Stimulated activated effector memory CD8-positive, alpha-beta T cell treated with anti-CD3 and anti-CD28 coated beads, Interleukin-12 subunit alpha, Interleukin-12 subunit beta, amount 100 ng/mL, for 72 hours (primary cell): Measurements from ENCODE around the gene AADACL4.

Experiments
- ATAC-seq: fragments of 150-1000 bp; cut with Tn5 transposase; 2 replicates; pipeline ENCODE4 v1.10.0; 2021
- DNase-seq, 2 donors: peaks; one replicate each; pipeline ENCODE4 v3.0.0; 2021 to 2022; ENCODE audit warnings: low spot score in 2 of 2
- H3K27ac Mint-ChIP-seq: one replicate; pipeline ENCODE4 v1.8.0; 2022; ENCODE audit warnings: mild to moderate bottlenecking, mixed read lengths
- H3K36me3 Mint-ChIP-seq: one replicate; pipeline ENCODE4 v1.8.0; 2022; ENCODE audit warnings: mild to moderate bottlenecking, mixed read lengths
- H3K4me1 Mint-ChIP-seq: one replicate; pipeline ENCODE4 v1.8.0; 2022; ENCODE audit warnings: mixed read lengths
- H3K4me3 Mint-ChIP-seq: one replicate; pipeline ENCODE4 v1.8.0; 2022; ENCODE audit warnings: mild to moderate bottlenecking, mixed read lengths
- H3K9me3 Mint-ChIP-seq: one replicate; pipeline ENCODE4 v1.8.0; 2022; ENCODE audit warnings: mixed read lengths

The AADACL4 gene

DNA sequence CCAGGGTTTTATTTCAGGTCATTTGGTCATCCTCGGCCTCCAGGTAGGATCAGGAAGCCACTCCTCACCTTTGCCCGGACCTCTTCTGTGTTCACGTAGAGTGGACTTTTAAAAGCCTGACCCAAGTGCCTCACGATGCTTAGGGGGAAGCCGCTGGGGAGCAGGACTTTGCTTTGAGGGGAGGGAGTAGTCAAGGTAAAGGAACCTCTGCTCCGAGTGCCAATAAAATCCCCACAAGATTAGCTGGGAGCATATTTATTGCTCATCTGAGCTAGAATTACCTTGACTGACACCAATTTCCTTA is 25.3 kb upstream of the AADACL4 start:
- Mint-ChIP-seq H3K4me1 (peaks cover 72% of the 10 kb centered on the region), H3K27ac (peak overlapping the region; percentile 96), H3K36me3 (peaks cover 63% of the 10 kb centered on the region), H3K9me3 (no peaks in the 10 kb centered on the region), H3K4me3 (peak overlapping the region; percentile 98)
- ATAC-seq = no peak
- DNase-seq = no peak

GRCh38 chr1:12618965-12619791 is 24.7 kb upstream of the AADACL4 start:
- Mint-ChIP-seq H3K36me3 (peaks cover 58% of the 10 kb centered on the region), H3K27ac (peak overlapping the region; percentile 96), H3K4me3 (peak overlapping the region; percentile 98), H3K9me3 (no peaks in the 10 kb centered on the region), H3K4me1 (peaks cover 69% of the 10 kb centered on the region)
- DNase-seq (peak; percentile 41 to 84), ATAC-seq (peak; percentile 65)

DNA sequence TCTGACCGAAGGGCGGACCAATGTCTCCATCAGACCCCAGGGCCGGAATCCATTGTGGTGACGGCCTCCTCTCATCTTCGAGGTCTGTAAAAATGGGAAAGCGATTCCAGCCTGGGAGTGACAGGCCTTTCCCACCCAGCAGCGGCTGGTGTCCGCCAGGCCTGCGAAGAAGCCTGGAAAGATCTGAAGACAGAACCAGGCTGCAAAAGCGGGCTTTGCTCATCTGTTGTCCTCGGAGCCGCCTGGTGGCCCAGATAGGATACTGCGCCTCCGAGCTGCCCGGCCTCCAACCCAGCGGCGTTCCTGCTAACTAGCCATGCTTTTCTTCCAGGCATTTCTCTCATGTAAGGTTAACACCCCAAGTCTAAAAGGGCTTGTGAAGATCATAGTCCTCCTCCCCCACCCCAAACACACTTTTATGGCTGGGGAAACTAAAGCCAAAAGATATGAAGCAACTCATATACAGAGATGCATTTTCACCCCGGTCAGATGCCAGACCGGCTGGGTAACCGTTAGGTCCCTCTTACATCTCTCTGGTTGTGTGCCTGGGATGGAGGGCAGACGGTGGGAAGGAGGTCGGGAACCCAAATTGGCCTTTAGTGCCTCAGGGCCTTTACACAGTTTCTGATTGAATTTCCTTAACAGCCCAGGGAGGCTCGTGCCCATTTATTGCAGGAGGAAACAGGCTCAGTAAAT is 23.9 kb upstream of the AADACL4 start:
- Mint-ChIP-seq H3K9me3 (no peaks in the 10 kb centered on the region), H3K4me1 (peaks cover 63% of the 10 kb centered on the region), H3K36me3 (peaks cover 50% of the 10 kb centered on the region), H3K27ac (peak overlapping the region; percentile 96), H3K4me3 (peak overlapping the region; percentile 98)
- ATAC-seq (peak; percentile 69), DNase-seq (peak; percentile 75 to 88)

GRCh38 chr1:12620488-12620865 is 23.4 kb upstream of the AADACL4 start:
- Mint-ChIP-seq H3K4me1 (peaks cover 58% of the 10 kb centered on the region), H3K4me3 (peak overlapping the region; percentile 98), H3K9me3 (no peaks in the 10 kb centered on the region), H3K36me3 (peaks cover 45% of the 10 kb centered on the region), H3K27ac (peak overlapping the region; percentile 96)
- ATAC-seq (peak; percentile 36), DNase-seq (peak; percentile 26 to 72)

- Mint-ChIP-seq H3K4me1 (peaks cover 53% of the 10 kb centered on the region), H3K4me3 (peak overlapping the region; percentile 98), H3K27ac (peak overlapping the region; percentile 96), H3K9me3 (no peaks in the 10 kb centered on the region), H3K36me3 (peaks cover 40% of the 10 kb centered on the region)
- no peak for ATAC-seq
- no peak for DNase-seq
Measured at GRCh38 chr1:12620931-12621330, 23.0 kb upstream of the AADACL4 start.

DNA sequence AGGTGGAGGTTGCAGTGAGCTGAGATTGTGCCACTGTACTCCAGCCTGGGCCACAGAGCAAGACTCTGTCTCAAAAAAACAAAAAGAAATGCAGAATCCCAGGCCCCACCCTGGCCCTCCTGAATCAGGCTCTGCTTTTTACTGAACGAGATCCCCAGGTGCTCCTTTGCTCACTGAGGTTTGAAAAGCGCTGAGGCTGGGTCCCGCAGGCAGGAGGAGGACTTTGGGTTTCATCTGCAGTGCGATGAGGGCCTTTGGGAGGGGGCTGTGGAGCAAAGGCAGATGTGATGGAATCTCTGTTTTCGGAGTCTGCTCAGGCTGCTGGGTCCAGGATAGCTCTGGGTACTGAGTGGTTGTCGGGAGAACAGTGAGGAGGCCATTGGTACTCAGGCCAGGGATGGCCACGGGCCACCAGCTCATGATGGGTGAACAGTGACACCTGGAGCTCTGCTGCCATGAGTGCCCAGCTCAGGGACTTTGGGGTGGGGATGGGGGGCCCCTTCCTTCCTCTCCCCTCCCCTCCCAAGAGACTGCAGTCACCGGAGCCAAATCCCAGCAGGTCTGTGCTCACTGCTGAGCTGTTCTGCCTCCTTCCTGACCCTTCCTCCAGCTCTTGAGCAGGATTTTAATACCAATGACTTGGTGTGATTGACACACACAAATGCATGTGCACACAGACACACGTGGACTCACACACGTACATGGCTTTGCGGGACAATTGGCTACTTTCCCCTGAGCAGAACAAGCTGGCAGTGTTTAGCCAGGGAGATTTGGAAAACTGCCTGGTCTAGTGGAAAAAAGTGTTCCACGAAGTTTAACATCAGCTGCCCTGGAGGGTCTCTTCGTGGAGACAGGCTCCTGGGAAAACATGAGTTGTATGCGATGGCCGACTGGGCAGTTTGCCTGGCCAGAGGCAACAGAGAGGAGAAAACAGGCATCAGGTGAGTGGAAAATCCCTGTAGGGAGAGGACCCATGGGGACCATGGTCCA is 22.2 kb upstream of the AADACL4 start:
- DNase-seq = no peak
- Mint-ChIP-seq H3K4me3 (no peak overlapping the region), H3K9me3 (no peaks in the 10 kb centered on the region), H3K36me3 (peaks cover 33% of the 10 kb centered on the region), H3K27ac (no peak overlapping the region), H3K4me1 (peaks cover 46% of the 10 kb centered on the region)
- ATAC-seq = no peak

DNA sequence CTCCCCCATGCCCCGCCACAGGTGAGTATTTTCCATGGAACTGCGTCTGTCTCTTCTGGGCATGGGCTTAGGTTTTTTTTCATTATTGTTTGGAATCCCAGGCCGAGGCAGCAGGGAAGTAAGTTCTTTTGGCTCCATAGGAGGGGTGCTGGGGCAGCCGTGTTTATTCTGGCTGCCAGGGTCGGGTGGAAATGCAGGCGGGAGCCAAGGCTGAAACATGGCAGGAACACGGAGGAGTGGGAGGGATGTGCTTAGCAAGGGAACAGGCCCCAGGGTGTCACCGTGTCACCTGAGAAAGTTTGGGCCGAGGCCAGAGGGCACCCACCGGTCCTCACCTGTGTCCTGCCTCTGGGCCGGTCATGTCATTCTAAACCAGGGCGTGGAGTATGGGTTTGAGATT is 21.4 kb upstream of the AADACL4 start:
- Mint-ChIP-seq H3K27ac (no peak overlapping the region), H3K4me3 (no peak overlapping the region), H3K36me3 (peaks cover 27% of the 10 kb centered on the region), H3K9me3 (no peaks in the 10 kb centered on the region), H3K4me1 (peaks cover 45% of the 10 kb centered on the region)
- no peak for ATAC-seq
- no peak for DNase-seq

GRCh38 chr1:12625276-12625675 is 18.6 kb upstream of the AADACL4 start:
- DNase-seq (no peak), ATAC-seq (no peak)
- no peaks in the 10 kb centered on the region for H3K9me3 Mint-ChIP-seq
- peaks cover 6% of the 10 kb centered on the region for H3K36me3 Mint-ChIP-seq
- no peak overlapping the region for H3K4me3 Mint-ChIP-seq
- H3K27ac Mint-ChIP-seq = no peak overlapping the region
- peaks cover 22% of the 10 kb centered on the region for H3K4me1 Mint-ChIP-seq

DNA sequence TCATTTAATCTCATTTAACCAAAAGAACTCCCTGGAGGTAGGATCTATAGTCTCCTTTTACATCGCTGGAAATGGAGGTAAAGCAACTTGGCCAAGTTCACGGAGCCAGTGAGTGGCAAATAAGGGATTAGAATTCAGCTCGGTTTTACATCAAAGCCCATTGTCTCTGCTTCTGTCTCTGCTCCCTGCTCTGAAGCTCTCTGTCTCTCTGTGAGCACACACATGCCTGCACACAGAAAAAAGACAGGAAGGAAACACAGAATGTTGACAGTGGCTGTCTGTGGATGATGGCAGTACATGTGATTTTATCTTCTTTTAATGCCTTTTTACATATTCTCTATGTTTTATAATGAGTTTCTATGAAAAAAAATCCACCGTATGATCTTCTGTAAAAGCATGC is 17.0 kb upstream of the AADACL4 start:
- no peaks in the 10 kb centered on the region for H3K9me3 Mint-ChIP-seq
- no peak for DNase-seq
- no peak overlapping the region for H3K27ac Mint-ChIP-seq
- no peak overlapping the region for H3K4me3 Mint-ChIP-seq
- no peak for ATAC-seq
- no peaks in the 10 kb centered on the region for H3K36me3 Mint-ChIP-seq
- peaks cover 8% of the 10 kb centered on the region for H3K4me1 Mint-ChIP-seq

DNA sequence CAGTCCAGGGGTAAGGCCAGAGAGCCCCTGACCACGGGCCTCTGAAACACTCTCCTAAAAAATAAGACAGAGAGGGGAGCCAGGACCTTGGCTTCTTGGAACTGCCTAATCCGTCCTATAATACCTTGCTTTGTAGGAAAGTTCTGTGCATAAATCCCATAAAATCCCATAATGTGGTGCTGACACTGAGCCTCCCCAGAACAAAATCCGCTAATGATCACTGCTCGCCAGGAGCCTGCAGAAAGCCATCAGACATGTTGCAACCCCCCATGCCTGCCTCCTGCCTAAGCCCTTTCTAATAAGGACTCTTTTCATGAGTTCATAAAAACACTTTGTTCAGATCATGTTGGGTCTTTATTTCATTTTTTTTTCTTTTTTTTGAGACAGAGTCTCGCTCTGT is 16.6 kb upstream of the AADACL4 start:
- ATAC-seq = no peak
- Mint-ChIP-seq H3K9me3 (no peaks in the 10 kb centered on the region), H3K4me1 (peaks cover 4% of the 10 kb centered on the region), H3K4me3 (no peak overlapping the region), H3K36me3 (no peaks in the 10 kb centered on the region), H3K27ac (no peak overlapping the region)
- DNase-seq = no peak

- Mint-ChIP-seq H3K36me3 (no peaks in the 10 kb centered on the region), H3K4me3 (no peak overlapping the region), H3K27ac (no peak overlapping the region), H3K4me1 (no peaks in the 10 kb centered on the region), H3K9me3 (no peaks in the 10 kb centered on the region)
- DNase-seq (no peak), ATAC-seq (no peak)
Measured at GRCh38 chr1:12629511-12629956, 14.4 kb upstream of the AADACL4 start.

- ATAC-seq (no peak), DNase-seq (no peak)
- Mint-ChIP-seq H3K4me1 (no peaks in the 10 kb centered on the region), H3K27ac (no peak overlapping the region), H3K9me3 (no peaks in the 10 kb centered on the region), H3K36me3 (no peaks in the 10 kb centered on the region), H3K4me3 (no peak overlapping the region)
Measured at GRCh38 chr1:12629985-12630760, 13.7 kb upstream of the AADACL4 start.

DNA sequence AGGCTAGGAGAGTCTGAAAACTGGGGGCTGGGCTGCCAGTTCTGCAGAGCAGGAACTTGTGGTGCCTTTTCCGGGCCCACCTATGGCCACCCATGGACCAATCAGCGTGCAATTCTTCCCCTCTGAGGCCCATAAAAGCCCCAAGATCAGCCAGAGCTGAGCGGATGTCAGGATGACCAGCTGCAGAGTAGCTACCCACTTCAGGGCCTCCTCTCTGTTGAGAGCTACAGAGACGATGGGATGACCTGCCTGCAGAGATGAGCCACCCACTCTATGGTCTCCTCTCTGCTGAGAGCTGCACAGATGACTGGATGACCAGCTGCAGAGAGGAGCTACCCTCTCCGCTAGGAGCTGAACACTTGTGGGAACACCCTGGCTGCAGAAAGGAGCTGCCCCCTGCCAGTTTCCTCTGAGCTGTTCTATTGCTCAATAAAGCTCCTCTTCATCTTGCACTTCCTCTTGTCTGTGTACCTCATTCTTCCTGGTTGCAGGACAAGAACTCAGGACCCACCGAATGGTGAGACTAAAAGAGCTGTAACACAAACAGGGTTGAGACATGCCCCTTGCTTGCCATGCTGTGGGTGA is 12.8 kb upstream of the AADACL4 start:
- ATAC-seq = peak; percentile 16
- Mint-ChIP-seq H3K4me3 (no peak overlapping the region), H3K27ac (no peak overlapping the region), H3K4me1 (no peaks in the 10 kb centered on the region), H3K9me3 (no peaks in the 10 kb centered on the region), H3K36me3 (no peaks in the 10 kb centered on the region)
- no peak for DNase-seq

DNA sequence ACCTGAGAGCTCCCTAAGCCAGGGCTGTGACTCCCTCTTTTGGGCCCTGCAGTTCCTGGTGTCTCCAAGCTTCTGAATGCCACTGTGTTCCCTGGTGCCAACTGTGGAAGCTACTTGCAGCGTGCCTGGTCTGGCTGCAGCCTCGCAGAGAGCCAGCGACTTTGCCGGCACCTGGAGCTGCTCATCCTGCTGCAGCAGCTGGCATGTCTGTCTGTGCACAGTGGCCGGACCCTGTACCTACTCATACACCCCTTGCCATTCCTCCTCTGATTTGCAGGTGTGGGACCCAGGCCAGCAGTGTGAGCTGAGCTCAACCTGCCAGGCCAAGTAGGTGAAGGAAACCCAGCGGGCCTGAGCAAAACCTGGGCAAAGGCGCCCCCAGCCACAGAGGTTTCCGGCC is 12.3 kb upstream of the AADACL4 start:
- Mint-ChIP-seq H3K36me3 (no peaks in the 10 kb centered on the region), H3K4me3 (no peak overlapping the region), H3K9me3 (no peaks in the 10 kb centered on the region), H3K27ac (no peak overlapping the region), H3K4me1 (no peaks in the 10 kb centered on the region)
- ATAC-seq (no peak), DNase-seq (no peak)
